GM18873 (cell line): Measurements from ENCODE around the gene GARIN5A.

ENCODE experiments used
- ATAC-seq: cut with Tn5 transposase; IDR thresholded peaks from one replicate; pipeline ENCODE4 v1.9.1; 2021; ENCODE audit warnings: mild to moderate bottlenecking, moderate library complexity, moderate number of reproducible peaks; ENCODE audit not compliant: unreplicated experiment, low FRiP score

Gene GARIN5A

GRCh38 chr19:50476224-50476906, at the start of gene GARIN5A, which contains the start of gene EMC10:
Gene GARIN5A (minus strand): TSS chr19:50476848. CDS start chr19:50476388, 460 bp downstream.
Gene EMC10 (plus strand): TSS chr19:50476507. CDS start chr19:50476545, 38 bp downstream.
- peak; percentile 51 for ATAC-seq

GRCh38 chr19:50522881-50523280, 46.2 kb upstream of the GARIN5A start:
- ATAC-seq = no peak

- no peak for ATAC-seq
These were observed 44.3 kb upstream of the GARIN5A start for GRCh38 chr19:50520822-50521465.

GRCh38 chr19:50519006-50519575, 42.4 kb upstream of the GARIN5A start:
- no peak for ATAC-seq

GRCh38 chr19:50518091-50519005, 41.7 kb upstream of the GARIN5A start:
- ATAC-seq = no peak

GRCh38 chr19:50517704-50518075, 41.0 kb upstream of the GARIN5A start:
- ATAC-seq = no peak

GRCh38 chr19:50516964-50517703, 40.5 kb upstream of the GARIN5A start:
- ATAC-seq = no peak

- ATAC-seq = no peak
These were observed 39.8 kb upstream of the GARIN5A start for GRCh38 chr19:50516456-50516855.

GRCh38 chr19:50515168-50515561, 38.5 kb upstream of the GARIN5A start:
- ATAC-seq = no peak

GRCh38 chr19:50514346-50515167, 37.9 kb upstream of the GARIN5A start:
- no peak for ATAC-seq

- ATAC-seq = no peak
These were observed 37.2 kb upstream of the GARIN5A start, which contains the start of gene ASPDH for GRCh38 chr19:50513746-50514345. Gene ASPDH (minus strand): TSS chr19:50513913. CDS start chr19:50513823, 90 bp downstream.

GRCh38 chr19:50512999-50513745, 36.5 kb upstream of the GARIN5A start:
- ATAC-seq = no peak

- no peak for ATAC-seq
These were observed 35.7 kb upstream of the GARIN5A start for GRCh38 chr19:50512112-50512998.

- peak; percentile 85 for ATAC-seq
These were observed 34.6 kb upstream of the GARIN5A start, which contains the start of gene JOSD2 for GRCh38 chr19:50511069-50511822. Gene JOSD2 (minus strand): TSS chr19:50511191. CDS start chr19:50510431, 760 bp downstream.

- no peak for ATAC-seq
These were observed 34.0 kb upstream of the GARIN5A start for GRCh38 chr19:50510700-50511068.

GRCh38 chr19:50510121-50510670, 33.5 kb upstream of the GARIN5A start:
- ATAC-seq = no peak
